ENCODE results near the gene TNRC18. TPM values are rescaled to one million over a fixed set of nuclear protein-coding genes. Genes with fewer than 3 reads are reported as not detected.

Gene TNRC18
- total RNA-seq, 1 donor from 2014 or later = 95.4 TPM

- Mint-ChIP-seq H3K9me3 (ENCODE audit: low read depth) (no peaks in the 10 kb centered on the region), H3K4me3 (ENCODE audit: unreplicated experiment) (no peak overlapping the region), H3K36me3 (ENCODE audit: low read depth) (peaks cover 9% of the 10 kb centered on the region), H3K27ac (ENCODE audit: unreplicated experiment) (no peak overlapping the region), H3K27me3 (ENCODE audit: low read depth) (no peaks in the 10 kb centered on the region), H3K4me1 (ENCODE audit: low read depth) (no peaks in the 10 kb centered on the region)
- DNase-seq (ENCODE audit: low spot score) = no peak
- TF ChIP-seq CTCF (IDR thresholded peaks at IDR 0.05) = no peak
Observed at GRCh38 chr7:5469375-5470166, 45.9 kb upstream of the TNRC18 start.

- H3K27me3 Mint-ChIP-seq (ENCODE audit: low read depth) = no peaks in the 10 kb centered on the region
Observed at GRCh38 chr7:5467645-5468044, 44.0 kb upstream of the TNRC18 start.

GRCh38 chr7:5466551-5466950 is 42.9 kb upstream of the TNRC18 start:
- no peak overlapping the region for H3K27ac Mint-ChIP-seq (ENCODE audit: unreplicated experiment)
- no peak for DNase-seq (ENCODE audit: low spot score)
- no peaks in the 10 kb centered on the region for H3K4me1 Mint-ChIP-seq (ENCODE audit: low read depth)
- H3K27me3 Mint-ChIP-seq (ENCODE audit: low read depth) = no peaks in the 10 kb centered on the region
- H3K4me3 Mint-ChIP-seq (ENCODE audit: unreplicated experiment) = no peak overlapping the region
- no peaks in the 10 kb centered on the region for H3K9me3 Mint-ChIP-seq (ENCODE audit: low read depth)
- no peak for TF ChIP-seq CTCF (IDR thresholded peaks at IDR 0.05)
- H3K36me3 Mint-ChIP-seq (ENCODE audit: low read depth) = peaks cover 2% of the 10 kb centered on the region

More at GRCh38 chr7:5467645-5468044, 44.0 kb upstream of the TNRC18 start:
- no peak for TF ChIP-seq CTCF (IDR thresholded peaks at IDR 0.05)
- Mint-ChIP-seq H3K36me3 (ENCODE audit: low read depth) (peaks cover 5% of the 10 kb centered on the region), H3K4me1 (ENCODE audit: low read depth) (no peaks in the 10 kb centered on the region), H3K9me3 (ENCODE audit: low read depth) (no peaks in the 10 kb centered on the region), H3K27ac (ENCODE audit: unreplicated experiment) (no peak overlapping the region), H3K4me3 (ENCODE audit: unreplicated experiment) (no peak overlapping the region)
- DNase-seq (ENCODE audit: low spot score) = no peak

GRCh38 chr7:5463031-5463430 is 39.4 kb upstream of the TNRC18 start:
- H3K4me3 Mint-ChIP-seq (ENCODE audit: unreplicated experiment) = no peak overlapping the region

GRCh38 chr7:5462216-5462615 is 38.6 kb upstream of the TNRC18 start:
- H3K27me3 Mint-ChIP-seq (ENCODE audit: low read depth) = no peaks in the 10 kb centered on the region
- H3K4me1 Mint-ChIP-seq (ENCODE audit: low read depth) = no peaks in the 10 kb centered on the region
- no peak overlapping the region for H3K4me3 Mint-ChIP-seq (ENCODE audit: unreplicated experiment)
- H3K36me3 Mint-ChIP-seq (ENCODE audit: low read depth) = no peaks in the 10 kb centered on the region
- TF ChIP-seq CTCF (IDR thresholded peaks at IDR 0.05) = no peak
- DNase-seq (ENCODE audit: low spot score) = no peak
- no peak overlapping the region for H3K27ac Mint-ChIP-seq (ENCODE audit: unreplicated experiment)
- no peaks in the 10 kb centered on the region for H3K9me3 Mint-ChIP-seq (ENCODE audit: low read depth)

More at GRCh38 chr7:5463031-5463430, 39.4 kb upstream of the TNRC18 start:
- H3K9me3 Mint-ChIP-seq (ENCODE audit: low read depth) = no peaks in the 10 kb centered on the region
- no peak overlapping the region for H3K27ac Mint-ChIP-seq (ENCODE audit: unreplicated experiment)
- no peak for DNase-seq (ENCODE audit: low spot score)
- no peaks in the 10 kb centered on the region for H3K36me3 Mint-ChIP-seq (ENCODE audit: low read depth)
- H3K27me3 Mint-ChIP-seq (ENCODE audit: low read depth) = no peaks in the 10 kb centered on the region
- no peaks in the 10 kb centered on the region for H3K4me1 Mint-ChIP-seq (ENCODE audit: low read depth)
- TF ChIP-seq CTCF (IDR thresholded peaks at IDR 0.05) = no peak
